H9 (cell line): ENCODE measurements around the gene OGFRL1. TPM values are rescaled to one million over a fixed set of nuclear protein-coding genes. Genes with fewer than 3 reads are reported as not detected.

Source experiments
- DNase-seq: peaks from one replicate; pipeline ENCODE4 v3.0.0-alpha.2; 2017
- H2AFZ ChIP-seq: one replicate; pipeline ENCODE4 v1.6.1; 2013; ENCODE audit warnings: mild to moderate bottlenecking, low read length, control low read depth, moderate library complexity
- H2AK5ac ChIP-seq: 2 replicates; pipeline ENCODE4 v1.6.1; 2013; ENCODE audit warnings: low read length, control low read depth, mixed read lengths; ENCODE audit not compliant: insufficient read length
- H2BK120ac ChIP-seq: one replicate; pipeline ENCODE4 v1.6.1; 2013; ENCODE audit warnings: low read depth, mild to moderate bottlenecking, low read length, control low read depth, inconsistent platforms; ENCODE audit not compliant: poor library complexity, severe bottlenecking
- H2BK12ac ChIP-seq: 2 replicates; pipeline ENCODE4 v1.6.1; 2013; ENCODE audit warnings: low read length, control low read depth, mixed read lengths, low read depth; ENCODE audit not compliant: insufficient read length
- H2BK15ac ChIP-seq: 2 replicates; pipeline ENCODE4 v1.6.1; 2013; ENCODE audit warnings: low read depth, low read length, control low read depth
- H2BK20ac ChIP-seq: one replicate; pipeline ENCODE4 v1.6.1; 2013; ENCODE audit warnings: low read depth, mild to moderate bottlenecking, low read length, control low read depth, inconsistent platforms; ENCODE audit not compliant: poor library complexity, severe bottlenecking
- H2BK5ac ChIP-seq: 2 replicates; pipeline ENCODE4 v1.6.1; 2013; ENCODE audit warnings: low read length, control low read depth, mixed read lengths; ENCODE audit not compliant: insufficient read length
- H3K14ac ChIP-seq: 2 replicates; pipeline ENCODE4 v1.6.1; 2013; ENCODE audit warnings: low read length, control low read depth; ENCODE audit not compliant: insufficient read depth
- H3K18ac ChIP-seq: 2 replicates; pipeline ENCODE4 v1.6.1; 2013; ENCODE audit warnings: low read depth, mild to moderate bottlenecking, mixed read lengths, low read length, control low read depth; ENCODE audit not compliant: insufficient read length
- H3K23ac ChIP-seq: 2 replicates; pipeline ENCODE4 v1.6.1; 2013; ENCODE audit warnings: low read length, control low read depth, mixed read lengths, low read depth; ENCODE audit not compliant: insufficient read length
- H3K23me2 ChIP-seq: 2 replicates; pipeline ENCODE4 v1.6.1; 2013; ENCODE audit warnings: low read depth, mild to moderate bottlenecking, mixed read lengths, low read length, control low read depth; ENCODE audit not compliant: insufficient read length, poor library complexity, severe bottlenecking
- H3K27ac ChIP-seq: 2 replicates; pipeline ENCODE4 v1.5.1; 2013; ENCODE audit warnings: low read length, control low read depth, mixed read lengths, low read depth; ENCODE audit not compliant: insufficient read length
- H3K27me3 ChIP-seq: 2 replicates; pipeline ENCODE4 v1.6.1; 2013; ENCODE audit warnings: low read length, control low read depth, inconsistent platforms; ENCODE audit not compliant: insufficient read depth
- H3K4ac ChIP-seq: 2 replicates; pipeline ENCODE4 v1.6.1; 2013; ENCODE audit warnings: low read depth, mild to moderate bottlenecking, control low read depth, inconsistent platforms, low read length, moderate library complexity
- H3K4me1 ChIP-seq: 2 replicates; pipeline ENCODE4 v1.6.1; 2013; ENCODE audit warnings: low read length, control low read depth, inconsistent platforms; ENCODE audit not compliant: insufficient read depth
- H3K4me2 ChIP-seq: 2 replicates; pipeline ENCODE4 v1.6.1; 2013; ENCODE audit warnings: low read length, control low read depth, mixed read lengths; ENCODE audit not compliant: insufficient read length, insufficient read depth
- H3K56ac ChIP-seq: 2 replicates; pipeline ENCODE4 v1.6.1; 2013; ENCODE audit warnings: low read depth, mild to moderate bottlenecking, mixed read lengths, low read length, control low read depth; ENCODE audit not compliant: insufficient read length
- H3K79me1 ChIP-seq: 2 replicates; pipeline ENCODE4 v1.6.1; 2013; ENCODE audit warnings: low read depth, mild to moderate bottlenecking, moderate library complexity, low read length, control low read depth, inconsistent platforms; ENCODE audit not compliant: insufficient read depth, poor library complexity, severe bottlenecking
- H3K79me2 ChIP-seq: 2 replicates; pipeline ENCODE4 v1.6.1; 2013; ENCODE audit warnings: low read length, control low read depth, inconsistent platforms; ENCODE audit not compliant: insufficient read depth
- H3K9ac ChIP-seq: 2 replicates; pipeline ENCODE4 v1.6.1; 2013; ENCODE audit warnings: low read length, control low read depth, mixed read lengths; ENCODE audit not compliant: insufficient read length; ENCODE audit errors: extremely low read depth
- H3K9me3 ChIP-seq: one replicate; pipeline ENCODE4 v1.6.1; 2013; ENCODE audit warnings: low read depth, low read length, inconsistent platforms; ENCODE audit not compliant: control insufficient read depth
- H3T11ph ChIP-seq: one replicate; pipeline ENCODE4 v1.6.1; 2013; ENCODE audit warnings: mild to moderate bottlenecking, low read length, control low read depth, inconsistent platforms
- H4K20me1 ChIP-seq: one replicate; pipeline ENCODE4 v1.6.1; 2013; ENCODE audit not compliant: control insufficient read depth, insufficient read length, insufficient read depth
- H4K5ac ChIP-seq: 2 replicates; pipeline ENCODE4 v1.6.1; 2013; ENCODE audit warnings: low read depth, mild to moderate bottlenecking, mixed read lengths, low read length, control low read depth; ENCODE audit not compliant: insufficient read length
- H4K8ac ChIP-seq: replicated peaks from 2 replicates; pipeline ENCODE4 v1.6.1; 2013; ENCODE audit warnings: low read length, control low read depth, mixed read lengths, low read depth; ENCODE audit not compliant: insufficient read length
- H4K91ac ChIP-seq: 2 replicates; pipeline ENCODE4 v1.6.1; 2013; ENCODE audit warnings: low read depth, mild to moderate bottlenecking, moderate library complexity, mixed read lengths, low read length, control low read depth; ENCODE audit not compliant: insufficient read length
- H3K27ac Mint-ChIP-seq, 3 experiments: 2 replicates in 2 of 3; 3 replicates in 1 of 3; pipeline ENCODE4 v1.8.0; 2020 to 2021; ENCODE audit warnings: mixed read lengths in 3 of 3, mild to moderate bottlenecking in 1 of 3, moderate library complexity in 1 of 3
- H3K27me3 Mint-ChIP-seq: 2 replicates; pipeline ENCODE4 v1.8.0; 2021; ENCODE audit warnings: low read depth, mild to moderate bottlenecking, moderate library complexity, mixed read lengths
- H3K36me3 Mint-ChIP-seq, 3 experiments: 2 replicates in 2 of 3; 3 replicates in 1 of 3; pipeline ENCODE4 v1.8.0; 2020 to 2021; ENCODE audit warnings: low read depth in 3 of 3, mixed read lengths in 3 of 3; ENCODE audit not compliant: insufficient read depth in 1 of 3
- H3K4me1 Mint-ChIP-seq, 2 experiments: 2 replicates each; pipeline ENCODE4 v1.8.0; 2020; ENCODE audit warnings: mixed read lengths in 2 of 2
- H3K4me3 Mint-ChIP-seq, 2 experiments: 2 replicates in 1 of 2; 3 replicates in 1 of 2; pipeline ENCODE4 v1.8.0; 2020 to 2021; ENCODE audit warnings: mild to moderate bottlenecking in 2 of 2, mixed read lengths in 2 of 2, moderate library complexity in 1 of 2
- H3K9me3 Mint-ChIP-seq, 2 experiments: 2 replicates in 1 of 2; 3 replicates in 1 of 2; pipeline ENCODE4 v1.8.0; 2020; ENCODE audit warnings: mild to moderate bottlenecking in 2 of 2, mixed read lengths in 2 of 2, moderate library complexity in 1 of 2
- WGBS: extraction: QIAGEN DNeasy Blood & Tissue Kit; methylation state at CpG from one replicate; pipeline ENCODE4 v1.1.7; 2013; ENCODE audit warnings: missing lambda C conversion rate, low lambda C conversion rate, mixed read lengths; ENCODE audit not compliant: insufficient read length; ENCODE audit errors: extremely low coverage; 5-methylcytosine and 5-hydroxymethylcytosine counted together
- total RNA-seq: library from RNA; stranded (reverse); gene quantifications from 2 replicates; pipeline ENCODE4 v1.2.1, GENCODE V29; 2021
- TF ChIP-seq, protein P1 (sequence below): fragments of 200-600 bp; sonication (generic); conservative IDR thresholded peaks from 3 replicates; pipeline ENCODE4 v1.8.0; 2021; ENCODE audit warnings: antibody characterized with exemption, mild to moderate bottlenecking

OGFRL1 gene
- total RNA-seq, 1 experiment from 2014 or later: 2.8 TPM

DNA sequence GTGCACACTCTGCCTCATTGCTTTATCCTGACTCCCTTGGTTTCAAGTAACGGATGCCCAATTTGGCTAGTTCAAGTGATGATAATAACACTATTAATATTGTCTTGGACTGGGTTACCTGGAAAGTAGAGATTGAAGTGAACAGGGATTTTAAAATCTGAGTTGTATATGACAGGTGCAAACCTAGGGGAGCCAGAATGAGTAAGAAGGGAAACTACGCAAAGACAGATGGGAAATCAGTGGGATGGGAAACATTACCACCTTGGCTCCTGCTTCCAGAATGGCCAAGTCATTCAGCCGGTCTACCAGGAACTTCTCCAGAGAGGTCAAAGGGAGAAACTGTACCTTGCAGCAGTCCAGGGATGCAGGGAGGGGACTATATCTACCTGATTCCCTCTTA is 41.9 kb downstream of the OGFRL1 start:
- no peaks in the 10 kb centered on the region for H3K9me3 ChIP-seq
- H3K79me2 ChIP-seq: no peaks in the 10 kb centered on the region
- no peak overlapping the region for H3K4me2 ChIP-seq
- H2BK12ac ChIP-seq: no peak overlapping the region
- no peak overlapping the region for H2BK20ac ChIP-seq
- no peak overlapping the region for H3K4ac ChIP-seq
- H3T11ph ChIP-seq: no peak overlapping the region
- H3K18ac ChIP-seq: no peak overlapping the region
- Mint-ChIP-seq H3K27ac (no peak overlapping the region), H3K4me1 (peaks cover 12% of the 10 kb centered on the region in 2 experiments), H3K4me3 (no peak overlapping the region), H3K9me3 (no peaks in the 10 kb centered on the region), H3K27me3 (no peaks in the 10 kb centered on the region), H3K36me3 (no peaks in the 10 kb centered on the region)
- H3K4me1 ChIP-seq: 0 out of 2 replicates have a peak, but pooled peaks cover under 1% of the 10 kb centered on the region
- no peak overlapping the region for H2BK15ac ChIP-seq
- H2BK5ac ChIP-seq: no peak overlapping the region
- no peak overlapping the region for H2AK5ac ChIP-seq
- no peak overlapping the region for H3K14ac ChIP-seq
- H2AFZ ChIP-seq: no peak overlapping the region
- no peak overlapping the region for H3K56ac ChIP-seq
- WGBS: no CpG with 5 or more reads among the region's 3 CpGs
- H4K8ac ChIP-seq: no peak overlapping the region
- no peak overlapping the region for H4K91ac ChIP-seq
- H4K5ac ChIP-seq: no peak overlapping the region
- H4K20me1 ChIP-seq: no peaks in the 10 kb centered on the region
- no peak for DNase-seq
- H3K9ac ChIP-seq: no peak overlapping the region
- TF ChIP-seq, protein P1, sequence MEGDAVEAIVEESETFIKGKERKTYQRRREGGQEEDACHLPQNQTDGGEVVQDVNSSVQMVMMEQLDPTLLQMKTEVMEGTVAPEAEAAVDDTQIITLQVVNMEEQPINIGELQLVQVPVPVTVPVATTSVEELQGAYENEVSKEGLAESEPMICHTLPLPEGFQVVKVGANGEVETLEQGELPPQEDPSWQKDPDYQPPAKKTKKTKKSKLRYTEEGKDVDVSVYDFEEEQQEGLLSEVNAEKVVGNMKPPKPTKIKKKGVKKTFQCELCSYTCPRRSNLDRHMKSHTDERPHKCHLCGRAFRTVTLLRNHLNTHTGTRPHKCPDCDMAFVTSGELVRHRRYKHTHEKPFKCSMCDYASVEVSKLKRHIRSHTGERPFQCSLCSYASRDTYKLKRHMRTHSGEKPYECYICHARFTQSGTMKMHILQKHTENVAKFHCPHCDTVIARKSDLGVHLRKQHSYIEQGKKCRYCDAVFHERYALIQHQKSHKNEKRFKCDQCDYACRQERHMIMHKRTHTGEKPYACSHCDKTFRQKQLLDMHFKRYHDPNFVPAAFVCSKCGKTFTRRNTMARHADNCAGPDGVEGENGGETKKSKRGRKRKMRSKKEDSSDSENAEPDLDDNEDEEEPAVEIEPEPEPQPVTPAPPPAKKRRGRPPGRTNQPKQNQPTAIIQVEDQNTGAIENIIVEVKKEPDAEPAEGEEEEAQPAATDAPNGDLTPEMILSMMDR: no peak
- H3K27me3 ChIP-seq: no peaks in the 10 kb centered on the region
- H2BK120ac ChIP-seq: no peak overlapping the region
- no peak overlapping the region for H3K27ac ChIP-seq
- no peaks in the 10 kb centered on the region for H3K79me1 ChIP-seq
- H3K23me2 ChIP-seq: no peaks in the 10 kb centered on the region
- no peak overlapping the region for H3K23ac ChIP-seq
